Putamen (tissue), 1 donor: ENCODE data around the gene ZNF575.
"Not testable (repeated sequence)": the region's sequence is repeated elsewhere in the genome, so short reads cannot be mapped to it uniquely, and the experiment has no call there.

ENCODE experiments used
- DNase-seq: peaks from one replicate; pipeline ENCODE4 v3.0.0-alpha.2; 2016; ENCODE audit warnings: low spot score

The ZNF575 gene

GRCh38 chr19:43511324-43511723 is 21.7 kb upstream of the ZNF575 start:
- no peak for DNase-seq

- DNase-seq: not testable (repeated sequence)
Observed at GRCh38 chr19:43512399-43512798, 20.6 kb upstream of the ZNF575 start.

DNA sequence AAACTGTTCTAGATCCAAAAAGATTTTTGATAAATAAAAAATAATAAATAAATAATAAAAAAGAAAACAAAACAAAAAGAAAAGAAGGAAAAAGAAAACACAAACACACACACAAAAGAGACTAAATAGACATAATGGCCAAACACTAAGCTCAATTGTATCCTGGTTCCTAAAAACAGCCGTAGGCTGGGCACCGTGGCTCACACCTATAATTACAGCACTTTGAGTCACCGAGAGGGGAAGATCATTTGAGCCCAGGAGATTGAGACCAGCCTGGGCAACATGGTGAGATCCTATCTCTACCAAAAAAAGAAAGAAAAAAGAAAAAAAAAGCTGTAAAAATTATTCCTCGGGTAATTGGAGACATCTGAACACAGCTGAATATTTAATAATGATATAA is 14.9 kb upstream of the ZNF575 start:
- DNase-seq: no peak

DNA sequence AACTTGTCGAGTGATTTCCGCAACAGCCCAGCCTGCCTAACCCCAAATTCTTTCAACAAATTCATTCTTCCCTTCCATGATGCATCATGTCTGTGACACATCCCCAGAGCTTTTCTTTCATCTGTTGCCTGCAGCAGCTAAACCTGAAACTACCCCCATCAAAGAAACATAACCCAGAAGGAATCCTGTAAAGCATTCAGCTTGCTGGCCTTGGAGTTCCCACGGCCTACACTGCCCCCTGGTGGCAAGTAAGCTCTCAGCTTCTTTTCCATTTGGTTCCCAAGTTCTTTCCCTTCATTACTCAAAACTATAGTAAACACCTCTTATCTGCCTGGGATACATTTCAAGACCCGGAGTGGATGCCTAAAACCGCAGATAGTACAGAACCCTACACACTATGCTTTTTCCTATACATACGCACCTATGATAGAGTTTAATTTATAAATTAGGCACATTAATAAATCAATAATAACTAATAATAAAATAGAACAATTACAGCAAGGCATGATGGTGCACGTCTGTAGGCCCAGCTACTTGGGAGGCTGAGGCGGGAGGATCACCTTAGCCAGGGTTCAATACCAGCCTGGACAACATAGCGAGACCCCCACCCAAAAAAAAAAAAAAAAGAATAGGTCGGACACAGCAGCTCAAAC is 13.4 kb upstream of the ZNF575 start:
- peak; percentile 80 for DNase-seq

GRCh38 chr19:43522929-43523328 is 10.1 kb upstream of the ZNF575 start:
- DNase-seq: no peak

GRCh38 chr19:43523696-43524095 is 9.3 kb upstream of the ZNF575 start:
- not testable (repeated sequence) for DNase-seq

GRCh38 chr19:43524922-43525835 is 7.8 kb upstream of the ZNF575 start:
- peak; percentile 37 for DNase-seq

- DNase-seq: no peak
Observed at GRCh38 chr19:43525836-43526771, 6.9 kb upstream of the ZNF575 start.

DNA sequence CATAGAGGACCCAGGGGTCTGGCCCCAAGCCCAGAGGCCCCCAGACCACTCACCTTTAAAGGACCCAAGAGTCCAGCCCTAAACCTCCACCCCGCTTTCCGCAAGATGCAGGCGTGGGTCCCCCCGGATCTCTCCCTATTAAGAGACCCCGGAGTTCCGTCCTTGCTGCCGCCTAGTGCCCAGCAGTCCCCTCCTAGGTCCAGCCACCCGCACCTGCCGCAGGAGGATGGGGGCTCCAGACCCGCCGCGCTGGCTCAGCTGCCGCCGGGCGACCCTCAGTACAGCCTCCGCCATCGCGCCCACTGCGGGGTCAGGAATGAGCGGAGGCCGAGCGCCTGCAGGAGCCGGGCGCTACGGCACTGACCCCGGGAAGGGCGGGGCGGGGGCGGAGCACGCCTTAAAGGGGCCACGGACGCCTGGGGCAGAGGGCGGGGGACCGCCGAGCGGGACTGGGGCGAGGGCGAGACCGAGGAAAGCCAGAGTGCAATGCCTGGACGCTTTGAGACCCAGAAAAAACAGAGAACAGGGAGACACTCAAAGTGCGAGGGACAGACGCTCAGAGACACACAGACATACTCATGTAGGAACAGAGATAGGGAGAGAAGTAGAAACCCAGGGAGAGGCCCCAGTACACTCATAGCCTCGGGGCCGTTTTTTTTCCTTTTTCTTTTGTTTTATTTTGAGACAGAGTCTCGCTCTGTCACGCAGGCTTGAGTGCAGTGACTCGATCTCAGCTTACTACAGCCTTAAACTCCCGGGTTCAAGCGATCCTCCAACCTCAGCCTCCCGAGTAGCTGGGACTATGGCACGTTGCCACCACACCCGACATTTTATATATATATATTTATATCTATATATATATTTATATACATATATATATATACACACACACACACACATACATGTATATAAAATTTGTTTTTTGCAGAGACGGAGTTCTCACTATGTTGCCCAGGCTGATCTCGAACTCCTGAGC is 5.8 kb upstream of the ZNF575 start, which contains the start of gene ETHE1:
ETHE1 (minus strand) TSS at position 318 of the 976 bp plus-strand sequence; CDS start at position 294, 24 bp downstream.
- DNase-seq: peak; percentile 70

DNA sequence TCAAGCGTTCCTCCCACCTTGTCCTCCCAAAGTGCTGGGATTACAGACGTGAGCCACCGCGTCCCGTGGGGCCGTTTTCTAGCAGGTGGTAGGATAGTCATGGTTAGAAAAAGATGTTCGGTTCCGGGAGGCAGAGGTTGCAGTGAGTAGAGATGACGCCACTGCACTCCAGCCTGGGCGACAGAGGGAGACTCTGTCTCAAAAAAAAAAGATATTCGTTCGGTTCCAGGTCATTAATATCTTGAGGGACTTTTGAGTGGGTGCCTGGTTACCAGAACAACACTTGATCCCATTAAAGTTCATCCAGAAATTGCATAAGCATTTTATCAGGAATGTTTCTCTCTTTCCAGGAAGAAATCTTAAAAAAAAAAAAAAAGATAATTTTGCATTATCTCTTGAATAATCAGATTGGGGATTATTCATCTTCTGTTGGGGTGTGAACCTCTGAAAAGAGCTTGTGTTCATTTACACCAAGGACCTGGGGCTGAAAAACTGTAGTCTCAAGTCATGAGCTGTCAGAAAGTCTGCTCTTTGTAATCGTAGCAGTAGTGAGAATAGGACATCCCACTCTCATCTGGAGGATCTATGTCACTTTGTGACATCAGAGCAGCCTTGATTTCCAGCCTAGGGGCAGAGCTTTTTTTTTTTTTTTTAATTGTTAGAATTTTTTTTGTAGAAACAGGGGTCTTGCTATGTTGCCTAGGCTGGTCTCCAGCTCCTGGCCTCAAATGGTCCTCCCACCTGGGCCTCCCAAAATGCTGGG is 4.9 kb upstream of the ZNF575 start:
- DNase-seq: no peak

- no peak for DNase-seq
Observed at GRCh38 chr19:43532571-43532961, 422 bp upstream of the ZNF575 start.

DNA sequence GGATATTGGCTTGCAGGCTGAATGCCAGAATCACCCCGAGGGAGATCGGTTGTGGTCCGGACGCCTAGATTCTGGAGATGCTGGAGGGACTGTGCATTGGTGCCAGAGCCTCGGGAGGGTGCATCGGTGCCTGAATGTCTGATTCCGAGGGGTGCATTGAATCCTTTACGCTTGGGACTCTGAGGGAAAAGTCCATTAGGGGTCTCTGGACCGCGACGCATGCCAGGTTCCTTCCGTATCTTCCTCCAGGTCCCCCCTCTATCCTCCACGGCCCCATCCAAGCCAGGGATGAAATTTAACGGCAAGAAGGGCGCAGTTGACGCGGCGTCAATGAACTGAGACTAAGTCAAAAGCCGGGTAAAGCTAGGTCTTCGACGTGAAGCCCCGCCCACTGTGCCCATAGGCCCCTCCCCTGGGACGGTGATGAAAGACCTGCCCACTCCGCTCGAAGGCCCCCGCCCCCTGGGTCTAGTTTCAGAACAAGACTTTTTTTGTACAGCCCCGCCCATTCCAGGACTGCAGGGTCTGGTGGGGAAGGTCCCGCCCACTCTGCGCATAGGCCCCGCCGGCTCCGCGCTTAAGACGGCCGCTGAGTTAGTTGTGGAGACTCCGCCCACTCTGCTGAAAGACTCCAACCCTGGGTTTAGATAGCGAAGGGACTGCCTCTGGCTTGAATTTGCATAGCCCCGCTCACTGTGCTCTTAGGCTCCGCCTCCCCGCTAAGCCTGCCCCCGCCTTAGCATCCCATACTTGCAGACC is 737 bp downstream of the ZNF575 start:
- DNase-seq: peak; percentile 93

- DNase-seq: no peak
Observed at GRCh38 chr19:43534305-43534815, 1.4 kb downstream of the ZNF575 start.

GRCh38 chr19:43534816-43535761 is 2.1 kb downstream of the ZNF575 start:
- DNase-seq: peak; percentile 44

DNA sequence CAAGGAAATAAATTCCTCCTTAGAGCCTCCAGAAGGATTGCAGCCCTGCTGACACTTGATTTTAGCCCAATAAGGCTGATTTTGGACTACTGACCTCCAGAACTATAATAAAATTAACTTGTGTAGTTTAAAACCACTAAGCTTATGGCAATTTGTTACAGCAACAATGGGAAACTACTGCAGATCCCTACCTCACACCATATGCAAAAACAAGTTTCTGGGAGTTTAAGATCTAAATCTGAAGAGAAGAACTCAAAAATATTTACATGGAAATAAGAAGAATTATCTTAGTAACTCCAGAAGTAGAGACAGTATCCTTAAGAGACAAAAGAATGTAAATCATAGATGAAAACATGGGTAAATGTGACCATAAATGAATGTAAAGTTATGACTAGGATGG is 5.9 kb downstream of the ZNF575 start:
- no peak for DNase-seq

DNA sequence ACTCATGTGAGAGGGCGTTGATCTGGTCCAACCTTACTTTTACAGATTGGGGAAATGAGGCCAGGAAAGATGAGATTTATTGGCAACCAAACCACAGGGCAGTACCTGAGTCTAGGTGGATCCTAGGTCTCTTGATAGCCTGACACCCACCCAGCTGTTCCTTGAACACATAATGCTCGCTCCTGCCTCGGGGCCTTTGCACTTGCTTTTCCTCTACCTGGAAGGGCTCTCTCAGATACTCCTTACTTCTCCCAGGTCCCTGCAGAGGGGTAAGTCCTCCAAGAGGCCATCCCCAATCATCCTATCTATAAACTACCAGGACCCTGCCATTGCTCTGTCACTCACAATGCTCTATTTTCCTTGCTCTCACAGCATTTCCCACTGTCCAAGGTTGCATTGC is 7.4 kb downstream of the ZNF575 start:
- no peak for DNase-seq

DNA sequence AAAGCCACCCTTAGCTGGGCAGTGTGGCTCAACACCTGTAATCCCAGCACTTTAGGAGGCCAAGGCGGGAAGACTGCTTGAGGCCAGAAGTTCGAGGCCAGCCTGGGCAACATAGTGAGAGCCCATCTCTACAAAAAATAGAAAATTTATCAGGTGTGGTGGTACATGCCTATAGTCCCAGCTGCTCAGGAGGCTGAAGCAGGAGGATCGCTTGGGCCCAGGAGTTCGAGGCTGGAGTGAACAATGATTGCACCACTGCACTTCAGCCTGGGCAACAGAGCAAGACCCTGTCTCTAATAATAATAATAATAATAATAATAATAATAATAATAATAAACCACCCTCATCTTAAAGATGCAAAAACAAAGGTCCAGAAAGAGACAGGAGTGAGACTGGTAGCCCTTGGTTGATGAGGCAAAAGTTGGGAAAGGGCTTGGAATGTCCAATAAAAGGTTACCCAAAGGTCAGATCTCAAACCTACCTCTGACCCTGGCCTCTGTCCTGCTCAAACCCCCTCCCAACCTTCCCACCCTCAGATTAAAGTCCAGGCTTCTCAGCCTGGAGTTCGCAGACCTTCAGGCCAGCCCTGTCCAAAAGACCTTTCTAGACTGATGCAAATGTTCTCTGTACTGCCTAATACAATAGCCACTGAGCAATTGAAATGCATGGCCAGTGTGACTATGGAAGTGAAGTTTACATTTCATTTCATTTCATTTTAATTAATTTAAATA is 9.1 kb downstream of the ZNF575 start:
- DNase-seq: no peak
